ENCODE measurements around the gene SNRNP70. TPM values are rescaled to one million over a fixed set of nuclear protein-coding genes. Genes with fewer than 3 reads are reported as not detected.
"Not testable (repeated sequence)": the region's sequence is repeated elsewhere in the genome, so short reads cannot be mapped to it uniquely, and the experiment has no call there.

SNRNP70 gene
- 100 to 1,000 TPM in 5 of 6 experiments, 10 to 100 TPM in 1; 80.8 to 187 (median 123) TPM for total RNA-seq
- long read RNA-seq, partial matches to known transcripts, result 1 of 2 reads
- long read RNA-seq, other reads (novel, unspliced or antisense), result 1 of 2 reads

- H3K27ac ChIP-seq, result peak within 1 kb of the TSS; percentile 72 to 79 (median 73)
- TF ChIP-seq CTCF (IDR thresholded peaks at IDR 0.05), result peak in 1 of 4 donors; percentile 1
- TF ChIP-seq POLR2A (IDR thresholded peaks at IDR 0.05), result peak; percentile 93
- DNase-seq, result peak; percentile 99
- peak within 1 kb of the TSS; percentile 64 to 99 (median 79) for H3K4me3 ChIP-seq
- H3K9me3 ChIP-seq, result no peaks in the 10 kb centered on the region
- WGBS (ENCODE audit: insufficient coverage, low coverage, low lambda C conversion rate, missing lambda C conversion rate), result under 1% methylated on average over 26 of the region's 89 CpGs
- peaks cover 0 to 9% (median 5%) of the 10 kb centered on the region in 4 donors for H3K36me3 ChIP-seq
- ATAC-seq, result peak; percentile 97 to 98 (median 98)
- H3K4me1 ChIP-seq, result peaks cover 0 to 12% (median 3%) of the 10 kb centered on the region in 4 donors
- intact Hi-C loops (cut with DNase I), result no loop called here
- H3K27me3 ChIP-seq, result no peaks in the 10 kb centered on the region
Observed at GRCh38 chr19:49085020-49085867, at the start of gene SNRNP70. Gene SNRNP70 (plus strand): TSS chr19:49085451. CDS start chr19:49086415, 964 bp downstream.

GRCh38 chr19:49036815-49037214 is 48.4 kb upstream of the SNRNP70 start, which contains the start of gene CGB1:
Gene CGB1 (minus strand): TSS chr19:49036895. CDS start chr19:49036711, 184 bp downstream.
- H3K27me3 ChIP-seq; H3K27ac ChIP-seq; H3K4me1 ChIP-seq; H3K36me3 ChIP-seq; ATAC-seq; DNase-seq; H3K9me3 ChIP-seq; intact Hi-C loops (cut with DNase I); H3K4me3 ChIP-seq: not testable (repeated sequence)
- peak; percentile 12 to 25 (median 22) for TF ChIP-seq CTCF (IDR thresholded peaks at IDR 0.05)
- WGBS (ENCODE audit: insufficient coverage, low coverage, low lambda C conversion rate, missing lambda C conversion rate), result 79% methylated on average over 9 of the region's 18 CpGs

GRCh38 chr19:49038111-49038510 is 47.1 kb upstream of the SNRNP70 start:
- H3K9me3 ChIP-seq; H3K27me3 ChIP-seq; DNase-seq; intact Hi-C loops (cut with DNase I); H3K27ac ChIP-seq; H3K4me3 ChIP-seq; H3K4me1 ChIP-seq; H3K36me3 ChIP-seq; ATAC-seq: not testable (repeated sequence)
- 93% methylated on average over 6 of the region's 8 CpGs for WGBS (ENCODE audit: insufficient coverage, low coverage, low lambda C conversion rate, missing lambda C conversion rate)

GRCh38 chr19:49038557-49039276 is 46.5 kb upstream of the SNRNP70 start:
- DNase-seq; H3K4me1 ChIP-seq; H3K27ac ChIP-seq; H3K27me3 ChIP-seq; H3K4me3 ChIP-seq; intact Hi-C loops (cut with DNase I); H3K36me3 ChIP-seq; H3K9me3 ChIP-seq: not testable (repeated sequence)
- WGBS (ENCODE audit: insufficient coverage, low coverage, low lambda C conversion rate, missing lambda C conversion rate), result 60% methylated on average over 5 of the region's 26 CpGs
- ATAC-seq, result peak in 1 of 4 donors; percentile 17

- WGBS (ENCODE audit: insufficient coverage, low coverage, low lambda C conversion rate, missing lambda C conversion rate), result 0% methylated on average over 3 of the region's 9 CpGs
- H3K4me1 ChIP-seq; H3K27ac ChIP-seq; intact Hi-C loops (cut with DNase I); H3K27me3 ChIP-seq; H3K36me3 ChIP-seq; DNase-seq; H3K9me3 ChIP-seq; ATAC-seq; H3K4me3 ChIP-seq: not testable (repeated sequence)
Observed at GRCh38 chr19:49039736-49040135, 45.5 kb upstream of the SNRNP70 start.
